ENCODE measurements around the gene CDC27. TPM values are rescaled to one million over a fixed set of nuclear protein-coding genes. Genes with fewer than 3 reads are reported as not detected.
A peak's percentile ranks its signal among the peaks of the same experiment; 100 is the strongest.

Gene CDC27
- total and polyA plus RNA-seq, 2 of the 4 experiments (the other 2 are of a cell fraction) = 47.7 to 190 TPM

- Histone ChIP-seq H3K79me1 (ENCODE audit: low read depth in 1 of 2, low read length in 2 of 2) (peaks cover 0 to 6% of the 10 kb centered on the region in 2 experiments; a peak in 1 of 4 replicates), H2BK20ac (ENCODE audit: low read depth, low read length) (no peak overlapping the region), H2BK120ac (ENCODE audit: low read depth, low read length) (no peak overlapping the region), H3K4ac (ENCODE audit: low read depth, low read length) (no peak overlapping the region), H2BK15ac (ENCODE audit: low read depth, low read length) (no peak overlapping the region), H3K4me3 (ENCODE audit: insufficient read depth, low read depth, low read length) (no peak overlapping the region), H3K4me2 (ENCODE audit: low read depth, low read length) (no peak overlapping the region), H4K20me1 (ENCODE audit: insufficient read depth, low read length) (no peaks in the 10 kb centered on the region), H4K91ac (ENCODE audit: insufficient read depth, low read depth, low read length) (no peak overlapping the region), H2AK9ac (replicated peaks; ENCODE audit: low read depth, low read length, poor library complexity) (no peak overlapping the region), H3K27me3 (ENCODE audit: control insufficient read depth, insufficient read depth, low read length) (no peaks in the 10 kb centered on the region), H3K14ac (replicated peaks; ENCODE audit: low read depth, low read length) (no peak overlapping the region), H3K9me1 (ENCODE audit: insufficient read depth, low read length) (peaks cover 4% of the 10 kb centered on the region), H3K23ac (ENCODE audit: low read depth, low read length) (no peak overlapping the region), H4K8ac (ENCODE audit: low read depth in 2 of 2, low read length in 2 of 2) (no peak overlapping the region), H3K36me3 (ENCODE audit: control insufficient read depth, insufficient read depth, low read length) (no peaks in the 10 kb centered on the region), H3K4me1 (ENCODE audit: control insufficient read depth, insufficient read depth, low read length) (peaks cover 17% of the 10 kb centered on the region), H3K27ac (ENCODE audit: insufficient read depth, low read length) (no peak overlapping the region), H2BK5ac (ENCODE audit: low read depth, low read length, poor library complexity, severe bottlenecking) (no peak overlapping the region), H2AK5ac (ENCODE audit: low read depth, low read length) (no peak overlapping the region), H3K9ac (ENCODE audit: low read depth, low read length) (no peak overlapping the region), H3K9me3 (ENCODE audit: control insufficient read depth, insufficient read depth, low read length) (no peaks in the 10 kb centered on the region), H3K18ac (ENCODE audit: low read depth, low read length) (no peak overlapping the region), H3K56ac (ENCODE audit: extremely low read depth, insufficient read depth, low read length) (no peak overlapping the region), H2AFZ (replicated peaks; ENCODE audit: low read length, poor library complexity) (peak overlapping the region; percentile 18), H4K5ac (ENCODE audit: low read depth, low read length) (no peak overlapping the region)
- dilution Hi-C loops (cut with HindIII; ENCODE audit: low sequenced_read_pairs, unreplicated experiment) = no loop called here
- ATAC-seq (ENCODE audit: low read depth) = no peak
- in situ Hi-C loops (cut with MboI; ENCODE audit: low sequenced_read_pairs) = loop anchor here (10.0 kb wide), 1 partner anchor 393 kb away; no protein-coding TSS in a partner anchor
- no peak for DNase-seq
- intact Hi-C loops (cut with micrococcal nuclease) = no loop called here
- TF ChIP-seq ELK1 (IDR thresholded peaks at IDR 0.05; ENCODE audit: borderline replicate concordance, low read depth, low read length) (no peak), POLR2A (IDR thresholded peaks at IDR 0.05; ENCODE audit: low read depth, low read length) (no peak), SMC3 (IDR thresholded peaks at IDR 0.05; ENCODE audit: low read depth, low read length) (no peak), CTCF (conservative IDR thresholded peaks at IDR 0.05; ENCODE audit: low read depth, low read length) (no peak), MXI1 (IDR thresholded peaks at IDR 0.05; ENCODE audit: borderline replicate concordance, low read depth, low read length) (no peak), MAFK (IDR thresholded peaks at IDR 0.05; ENCODE audit: low read depth, low read length) (no peak)
- ChIA-PET POLR2A (ENCODE audit: unreplicated experiment) (no interaction called here), CTCF (interaction anchor here (0.6 kb wide), 1 partner anchor 393 kb away, joined by 3 read pairs; no protein-coding TSS in a partner anchor)
- no CpG with 5 or more reads among the region's 4 CpGs for WGBS, 2 experiments (ENCODE audit: extremely low coverage in 2 of 2, insufficient read length in 1 of 2)
- BruUV-seq (replicated peaks) = no TSS peak
Measured at GRCh38 chr17:47222047-47222446, 33.0 kb upstream of the CDC27 start.
